Measurements from ENCODE around the gene TRIM52.
A peak's percentile ranks its signal among the peaks of the same experiment; 100 is the strongest.
"Not testable (repeated sequence)": the region's sequence is repeated elsewhere in the genome, so short reads cannot be mapped to it uniquely, and the experiment has no call there.

TRIM52 gene

GRCh38 chr5:181260720-181261319 lies at the start of gene TRIM52:
TRIM52 (minus strand) TSS chr5:181261143; CDS start chr5:181260813, 330 bp downstream.
- peak; percentile 86 for DNase-seq (ENCODE audit: low read depth)

DNA sequence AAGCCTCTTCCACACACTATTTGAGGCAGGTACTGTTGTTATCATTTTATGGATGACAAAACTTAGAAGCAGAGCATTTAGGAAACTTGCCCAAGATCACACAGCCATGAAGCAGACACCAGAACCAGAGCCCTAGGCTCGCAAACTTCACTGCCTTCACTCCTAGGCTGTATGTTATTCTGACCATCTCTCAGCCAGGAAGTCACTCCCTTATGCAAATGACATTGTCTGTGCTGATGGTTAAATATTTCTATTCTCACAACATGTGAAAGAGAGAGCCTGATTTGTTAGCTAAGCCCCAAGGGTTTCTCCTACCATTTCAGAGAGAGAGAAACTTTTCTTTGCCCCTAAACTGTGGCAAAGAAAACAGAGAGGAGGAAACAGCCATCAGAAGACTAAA lies 26.4 kb upstream of the TRIM52 start:
- not testable (repeated sequence) for DNase-seq (ENCODE audit: low read depth)

DNA sequence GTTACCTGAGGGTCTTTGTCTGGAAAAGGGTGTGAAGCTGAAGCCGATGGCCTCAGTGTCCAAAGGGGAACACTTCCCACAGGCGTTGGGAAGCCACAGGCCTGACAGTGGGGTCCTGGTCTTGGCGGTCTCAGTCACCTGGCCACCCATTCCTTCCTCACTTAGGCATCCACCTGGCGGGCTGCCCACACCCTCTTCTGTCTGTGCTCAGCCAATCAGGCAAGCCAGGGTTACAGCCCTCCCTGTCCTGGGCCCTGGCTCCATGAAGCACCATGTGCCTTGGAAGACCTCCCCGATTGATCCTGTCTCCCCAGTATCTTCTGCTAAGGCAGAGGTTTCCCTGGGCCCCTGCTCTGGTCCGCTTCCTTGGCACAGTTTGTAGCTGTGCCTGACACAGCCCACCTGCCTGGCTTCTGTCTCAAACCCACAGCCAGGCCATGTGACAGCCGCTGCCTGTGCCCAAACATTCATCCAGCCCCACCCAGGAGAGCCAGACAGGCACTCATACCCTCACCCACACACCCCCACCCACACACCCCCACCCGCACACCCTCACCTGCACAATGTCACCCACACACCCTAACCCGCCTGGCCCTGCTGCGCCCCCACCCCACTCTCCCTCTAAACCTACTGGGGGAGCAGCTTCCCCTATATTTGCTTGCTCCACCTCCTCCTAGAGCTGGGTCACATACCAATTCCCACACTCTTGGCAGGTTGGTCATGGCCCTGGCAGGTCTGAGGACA lies 25.2 kb upstream of the TRIM52 start:
- DNase-seq (ENCODE audit: low read depth): not testable (repeated sequence)

DNA sequence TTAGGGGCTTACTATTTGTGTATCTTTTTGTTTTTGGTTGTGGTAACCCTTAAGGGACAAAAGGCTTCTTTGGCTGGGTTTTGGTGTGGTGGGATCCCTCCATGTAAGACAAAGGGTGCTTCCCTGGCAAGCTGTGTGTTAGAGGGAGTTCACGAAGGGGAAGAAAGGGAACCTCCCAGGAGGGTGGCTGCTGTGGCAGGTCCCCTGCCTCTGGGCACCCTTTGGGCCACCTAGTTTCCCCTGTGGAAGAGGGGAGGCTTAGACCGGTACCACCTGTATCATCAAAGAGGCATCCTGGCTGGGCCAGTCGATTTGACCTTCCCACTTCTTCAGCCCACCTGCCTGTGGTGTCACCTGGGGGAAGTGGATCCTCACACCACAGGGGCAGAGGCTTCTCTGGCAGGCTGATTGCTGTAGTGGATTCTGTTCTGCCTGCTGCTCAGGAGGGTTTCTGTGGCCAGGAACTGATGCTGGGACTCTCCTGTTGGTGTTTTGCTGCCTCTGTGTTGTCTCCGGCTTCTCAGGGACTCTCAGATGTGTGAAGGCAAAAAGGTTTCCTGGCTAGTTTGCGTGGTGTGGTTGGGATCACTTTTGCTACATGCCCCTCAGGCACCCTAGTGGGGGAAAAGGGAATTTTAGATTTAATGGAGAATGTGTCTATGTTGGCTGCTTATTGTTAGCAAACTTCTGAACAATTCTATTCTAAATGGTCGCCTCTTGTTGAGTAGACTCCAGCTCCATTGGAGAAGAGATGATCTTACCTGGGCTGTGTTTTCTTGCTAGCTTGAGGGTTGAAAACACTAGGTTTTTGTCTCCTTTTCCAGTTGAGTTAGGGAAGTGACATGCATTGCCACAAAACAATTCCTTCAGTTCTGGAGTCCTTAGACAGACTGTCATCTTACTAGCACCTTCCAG lies 23.2 kb upstream of the TRIM52 start:
- not testable (repeated sequence) for DNase-seq (ENCODE audit: low read depth)

GRCh38 chr5:181283347-181283746 lies 22.4 kb upstream of the TRIM52 start:
- no peak for DNase-seq (ENCODE audit: low read depth)

GRCh38 chr5:181282874-181283273 lies 21.9 kb upstream of the TRIM52 start:
- no peak for DNase-seq (ENCODE audit: low read depth)

GRCh38 chr5:181282415-181282814 lies 21.5 kb upstream of the TRIM52 start:
- DNase-seq (ENCODE audit: low read depth): not testable (repeated sequence)

DNA sequence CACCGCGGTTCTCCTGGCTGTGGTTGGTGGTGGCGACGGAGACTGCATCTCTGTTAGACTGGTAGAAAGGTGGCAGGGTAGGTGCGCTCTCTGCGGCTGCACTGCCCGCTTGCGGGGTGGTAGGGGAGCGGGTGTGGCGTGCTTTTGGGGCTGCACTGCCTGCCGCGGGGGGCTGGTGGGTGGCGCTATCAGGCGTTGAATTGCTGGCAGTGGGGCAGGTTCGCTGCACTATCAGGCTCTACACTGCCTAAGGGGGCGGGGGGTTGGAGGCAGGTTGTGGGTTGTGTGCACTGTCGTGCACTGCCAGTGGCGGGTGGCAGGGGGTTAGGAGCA lies 21.0 kb upstream of the TRIM52 start:
- DNase-seq (ENCODE audit: low read depth): no peak

DNA sequence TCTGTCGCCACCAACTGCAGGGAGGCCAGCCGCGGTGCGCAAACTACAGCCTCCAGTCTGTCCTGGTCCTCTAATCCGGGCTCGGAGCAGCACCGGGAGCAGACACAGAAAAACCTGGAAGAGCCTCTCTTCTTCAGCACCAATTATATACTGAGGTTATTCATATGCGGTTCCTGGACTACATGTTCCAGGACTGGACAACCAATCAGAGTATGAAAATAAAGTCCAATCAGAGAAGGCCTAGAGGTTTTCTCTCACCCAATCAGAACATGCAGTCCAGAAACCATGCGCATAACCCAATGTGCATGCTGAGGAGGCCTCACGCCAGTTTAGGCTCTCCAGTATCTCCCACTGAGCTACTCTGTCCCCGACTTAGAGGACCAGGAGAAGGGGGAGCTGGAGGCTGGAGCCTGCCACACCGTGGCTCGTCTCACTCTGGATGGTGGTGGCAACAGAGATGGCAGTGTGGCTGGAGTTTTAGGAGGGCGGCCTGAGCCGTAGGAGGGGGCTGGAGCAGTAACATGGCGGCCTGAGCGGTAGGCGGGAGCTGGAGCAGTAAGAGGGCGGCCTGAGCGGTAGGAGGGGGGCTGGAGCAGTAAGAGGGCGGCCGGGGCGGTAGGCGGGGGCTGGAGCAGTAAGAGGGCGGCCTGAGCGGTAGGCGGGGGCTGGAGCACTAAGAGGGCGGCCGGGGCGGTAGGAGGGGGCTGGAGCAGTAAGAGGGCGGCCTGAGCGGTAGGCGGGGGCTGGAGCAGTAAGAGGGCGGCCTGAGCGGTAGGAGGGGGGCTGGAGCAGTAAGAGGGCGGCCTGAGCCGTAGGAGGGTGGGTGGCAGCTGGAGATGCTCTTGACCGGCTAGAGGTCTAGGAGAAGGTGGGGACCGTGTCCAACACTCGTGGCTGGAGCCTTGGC lies 20.4 kb upstream of the TRIM52 start:
- no peak for DNase-seq (ENCODE audit: low read depth)

- DNase-seq (ENCODE audit: low read depth): no peak
Measured at GRCh38 chr5:181280251-181280762, 19.4 kb upstream of the TRIM52 start.

DNA sequence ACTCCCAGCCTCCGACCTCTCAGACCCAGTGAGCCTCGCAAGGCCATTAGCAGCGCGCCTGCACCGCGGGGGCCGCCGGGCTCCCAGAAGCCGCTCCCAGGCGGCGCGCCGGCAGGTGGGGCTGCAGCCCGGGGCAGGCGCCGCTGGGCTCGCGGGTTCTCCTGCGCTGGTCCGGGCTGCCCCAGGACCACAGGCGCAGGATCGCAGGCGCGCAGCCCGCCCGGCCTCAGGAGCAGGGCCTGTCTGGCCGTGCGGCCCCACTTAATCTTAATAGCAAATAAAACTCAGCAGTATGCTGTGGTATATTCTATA lies 12.4 kb upstream of the TRIM52 start:
- DNase-seq (ENCODE audit: low read depth): not testable (repeated sequence)

DNA sequence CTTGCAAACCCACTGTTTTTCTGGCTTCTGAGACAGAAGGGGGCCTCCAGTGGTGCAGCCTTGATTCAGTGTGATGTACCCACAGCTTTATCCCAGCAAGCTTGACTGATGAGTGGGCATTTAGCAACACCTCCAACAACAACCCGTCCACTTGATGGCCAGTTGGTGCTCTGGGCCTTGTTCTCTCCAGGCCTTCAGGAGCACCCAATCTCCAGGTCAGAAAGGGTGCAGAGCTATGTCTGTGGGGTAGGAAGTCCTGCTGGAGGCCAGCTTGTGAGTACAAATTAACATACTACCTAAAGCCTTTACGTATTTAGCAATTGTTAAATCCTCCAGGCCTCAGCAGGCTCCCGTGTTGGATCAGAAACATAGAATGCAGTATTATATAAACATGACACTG lies 10.1 kb upstream of the TRIM52 start:
- no peak for DNase-seq (ENCODE audit: low read depth)

DNA sequence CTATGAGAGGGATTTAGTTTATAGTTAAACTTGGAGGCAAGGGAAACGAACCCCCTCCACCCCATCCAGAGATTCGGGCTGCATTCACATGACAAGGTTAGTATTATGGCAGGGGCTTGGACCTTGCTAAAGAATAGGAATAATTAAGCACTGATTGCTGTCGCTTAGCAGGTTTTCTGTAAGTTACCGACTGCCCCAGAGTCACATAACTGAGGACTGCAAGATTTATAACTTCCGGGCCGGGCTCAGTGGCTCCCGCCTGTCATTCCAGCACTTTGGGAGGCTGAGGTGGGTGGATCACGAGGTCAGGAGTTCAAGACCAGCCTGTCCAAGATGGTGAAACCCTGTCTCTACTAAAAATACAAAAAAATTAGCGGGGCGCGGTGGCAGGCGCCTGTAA lies 7.0 kb upstream of the TRIM52 start:
- DNase-seq (ENCODE audit: low read depth): not testable (repeated sequence)

DNA sequence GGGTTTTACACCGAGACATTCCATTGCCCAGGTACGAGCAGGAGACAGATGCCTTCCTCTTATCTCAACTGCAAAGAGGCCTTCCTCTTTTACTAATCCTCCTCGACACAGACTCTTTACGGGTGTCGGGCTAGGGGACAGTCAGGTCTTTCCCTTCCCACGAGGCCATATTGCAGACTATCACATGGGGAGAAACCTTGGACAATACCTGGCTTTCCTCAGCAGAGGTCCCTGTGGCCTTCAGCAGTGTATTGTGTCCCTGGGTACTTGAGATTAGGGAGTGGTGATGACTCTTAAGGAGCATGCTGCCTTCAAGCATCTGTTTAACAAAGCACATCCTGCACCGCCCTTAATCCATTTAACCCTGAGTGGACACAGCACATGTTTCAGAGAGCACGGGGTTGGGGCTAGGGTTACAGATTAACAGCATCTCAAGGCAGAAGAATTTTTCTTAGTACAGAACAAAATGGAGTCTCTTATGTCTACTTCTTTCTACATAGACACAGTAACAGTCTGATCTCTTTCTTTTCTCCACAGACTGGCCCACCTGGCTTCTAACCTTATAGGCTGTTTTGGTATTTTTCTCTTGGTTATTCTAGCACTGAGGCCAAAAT lies 6.5 kb upstream of the TRIM52 start:
- DNase-seq (ENCODE audit: low read depth): not testable (repeated sequence)

GRCh38 chr5:181265092-181265671 lies 4.2 kb upstream of the TRIM52 start:
- no peak for DNase-seq (ENCODE audit: low read depth)

GRCh38 chr5:181263633-181264032 lies 2.7 kb upstream of the TRIM52 start:
- no peak for DNase-seq (ENCODE audit: low read depth)

DNA sequence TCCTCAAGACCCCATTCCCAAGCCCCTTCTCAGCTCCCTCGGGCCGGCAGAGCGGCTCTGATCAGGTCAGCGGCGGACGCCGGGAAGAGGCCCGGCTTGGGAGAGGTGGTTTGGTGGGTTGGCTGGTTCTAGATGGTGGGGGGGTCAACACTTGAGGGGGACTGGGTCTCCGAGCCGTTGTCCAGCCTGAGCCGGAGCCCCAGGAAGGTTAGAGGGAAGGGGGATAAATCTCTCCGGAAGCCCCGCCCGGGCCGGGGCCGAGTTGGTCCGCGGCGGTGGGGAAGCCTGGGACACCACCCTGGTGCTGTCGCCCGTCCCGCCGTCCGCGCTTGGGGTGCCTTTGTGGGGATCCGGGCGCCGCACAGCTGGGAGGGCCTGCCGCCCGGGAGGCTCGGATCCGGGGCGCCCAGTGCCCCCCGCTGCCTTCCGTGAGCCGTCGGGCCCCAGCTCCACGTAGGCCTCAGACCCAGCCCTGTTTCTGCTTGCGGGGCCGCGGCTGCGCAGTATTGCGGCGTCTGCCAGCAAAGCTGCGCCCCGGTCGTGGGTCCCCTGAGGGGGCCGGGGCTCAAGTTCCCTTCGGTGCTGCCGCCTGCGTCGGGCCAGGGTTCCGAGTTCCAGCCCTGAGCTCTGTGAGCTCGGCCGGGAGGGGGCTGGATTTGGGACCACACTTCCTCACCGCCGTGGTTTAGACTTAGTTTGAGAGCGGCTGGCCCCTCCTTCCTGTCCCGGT lies 542 bp upstream of the TRIM52 start:
- peak; percentile 65 for DNase-seq (ENCODE audit: low read depth)

- no peak for DNase-seq (ENCODE audit: low read depth)
Measured at GRCh38 chr5:181259974-181260719, 796 bp downstream of the TRIM52 start.

GRCh38 chr5:181259283-181259682 lies 1.7 kb downstream of the TRIM52 start:
- no peak for DNase-seq (ENCODE audit: low read depth)
